GM19467 (cell line): ENCODE data around the gene PCDHGC3.

Source experiments
- ATAC-seq: cut with Tn5 transposase; IDR thresholded peaks from one replicate; pipeline ENCODE4 v1.9.1; 2021; ENCODE audit warnings: mild to moderate bottlenecking, moderate library complexity; ENCODE audit not compliant: unreplicated experiment

The PCDHGC3 gene

DNA sequence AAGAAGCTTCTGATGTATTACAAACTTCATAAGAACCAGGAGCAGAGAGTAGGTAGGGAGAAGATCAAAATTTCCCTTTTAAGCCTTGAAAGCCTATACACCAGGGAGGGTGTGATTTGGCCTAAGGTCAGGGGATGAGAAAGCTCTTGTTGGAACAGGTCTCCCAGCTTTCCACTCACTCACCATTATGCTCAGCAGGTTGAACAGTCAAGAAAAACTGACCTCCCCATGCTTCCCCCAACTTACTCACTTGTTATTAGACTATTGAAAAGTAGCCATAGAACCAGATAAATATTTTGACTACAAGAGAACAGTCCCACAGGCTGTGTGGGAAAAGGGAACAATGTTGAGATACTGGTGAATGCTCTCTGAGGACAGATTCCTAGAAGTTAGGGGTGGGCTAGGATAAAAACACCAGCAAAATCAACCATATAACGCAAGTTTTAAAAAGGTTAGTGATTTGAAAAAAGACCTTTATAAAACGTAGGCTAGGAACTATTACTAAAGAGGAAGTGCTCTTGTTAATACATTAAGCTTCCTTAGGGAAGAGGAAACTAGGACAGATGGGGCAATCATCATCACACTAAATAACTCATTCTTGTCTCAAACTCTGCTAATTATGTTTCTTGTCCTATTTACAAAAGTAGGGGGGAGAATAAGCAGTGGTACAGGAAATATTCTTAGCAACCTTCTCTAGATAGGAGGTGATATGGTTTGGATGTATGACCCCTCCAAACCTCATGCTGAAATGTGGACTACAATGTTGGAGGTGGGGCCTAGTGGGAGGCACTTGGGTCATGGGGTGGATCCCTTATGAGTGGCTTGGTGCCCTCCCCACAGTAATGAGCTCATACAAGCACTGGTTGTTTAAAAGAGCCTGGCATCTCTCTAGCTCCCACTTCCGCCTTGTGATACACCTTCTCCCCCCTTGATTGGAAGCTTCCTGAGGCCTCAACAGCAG is 44.1 kb downstream of the PCDHGC3 start:
- ATAC-seq = no peak

DNA sequence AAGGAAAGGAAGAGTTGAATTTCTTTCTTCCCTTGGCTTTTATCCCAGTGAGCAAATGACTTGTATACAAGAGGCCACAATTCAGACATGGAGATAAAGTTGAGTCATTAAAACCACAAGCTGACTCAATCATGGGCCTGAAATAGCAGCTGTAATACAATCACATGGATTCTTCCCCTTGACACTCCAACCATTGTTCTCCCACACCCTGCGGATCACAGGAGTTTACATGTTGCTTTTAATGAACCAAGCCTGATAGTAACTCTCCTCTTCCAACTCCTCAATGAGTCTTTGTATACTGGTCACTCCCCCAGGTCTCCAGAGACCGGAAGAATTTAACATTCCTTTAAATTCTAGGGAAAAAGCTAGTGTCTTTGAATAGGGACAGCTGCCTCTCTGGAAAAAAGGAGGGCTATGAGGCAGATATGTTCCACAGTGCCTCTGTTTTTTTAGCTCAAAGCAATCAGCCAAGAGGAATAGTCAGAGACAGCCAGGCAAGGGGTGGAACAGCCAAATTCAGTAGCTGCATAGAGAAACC is 45.5 kb downstream of the PCDHGC3 start:
- no peak for ATAC-seq

DNA sequence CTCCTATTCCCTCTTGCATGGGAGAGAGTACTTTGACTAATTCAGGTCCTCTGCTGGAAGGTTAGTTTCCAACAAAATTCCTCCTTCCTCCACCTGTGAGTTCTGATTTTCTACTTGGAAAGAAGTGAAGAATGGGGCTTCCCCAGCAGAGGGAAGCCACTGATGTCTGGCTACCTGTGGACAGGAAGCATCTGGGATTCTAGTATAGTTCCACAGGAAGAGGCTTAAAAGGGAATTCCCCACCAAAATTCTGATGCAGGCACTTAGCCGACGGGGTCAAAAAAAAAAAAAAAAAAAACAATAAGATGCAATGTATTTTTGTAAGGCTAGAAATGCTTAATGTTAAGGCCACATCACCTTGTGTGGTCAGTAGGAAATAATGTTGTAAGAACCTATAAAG is 46.5 kb downstream of the PCDHGC3 start:
- ATAC-seq = no peak

DNA sequence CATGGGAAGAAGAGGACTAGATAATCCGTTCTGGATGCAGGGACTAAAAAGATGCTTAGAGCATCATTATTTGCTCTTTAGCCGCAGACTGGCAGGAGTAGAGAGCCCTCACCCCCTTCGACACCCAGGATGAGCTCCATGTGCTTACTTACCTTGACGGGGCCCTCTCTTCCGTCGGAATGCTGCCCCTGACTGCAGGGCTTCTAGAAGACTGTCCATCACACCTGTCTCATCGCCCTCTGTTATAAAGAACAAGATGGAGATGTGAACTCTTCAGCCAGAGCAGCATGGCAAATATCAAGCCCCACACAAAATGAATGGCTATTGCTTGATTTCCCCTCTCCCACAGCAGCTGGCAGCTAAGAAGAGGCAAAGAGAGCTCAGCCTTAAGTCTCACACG is 48.2 kb downstream of the PCDHGC3 start:
- no peak for ATAC-seq

DNA sequence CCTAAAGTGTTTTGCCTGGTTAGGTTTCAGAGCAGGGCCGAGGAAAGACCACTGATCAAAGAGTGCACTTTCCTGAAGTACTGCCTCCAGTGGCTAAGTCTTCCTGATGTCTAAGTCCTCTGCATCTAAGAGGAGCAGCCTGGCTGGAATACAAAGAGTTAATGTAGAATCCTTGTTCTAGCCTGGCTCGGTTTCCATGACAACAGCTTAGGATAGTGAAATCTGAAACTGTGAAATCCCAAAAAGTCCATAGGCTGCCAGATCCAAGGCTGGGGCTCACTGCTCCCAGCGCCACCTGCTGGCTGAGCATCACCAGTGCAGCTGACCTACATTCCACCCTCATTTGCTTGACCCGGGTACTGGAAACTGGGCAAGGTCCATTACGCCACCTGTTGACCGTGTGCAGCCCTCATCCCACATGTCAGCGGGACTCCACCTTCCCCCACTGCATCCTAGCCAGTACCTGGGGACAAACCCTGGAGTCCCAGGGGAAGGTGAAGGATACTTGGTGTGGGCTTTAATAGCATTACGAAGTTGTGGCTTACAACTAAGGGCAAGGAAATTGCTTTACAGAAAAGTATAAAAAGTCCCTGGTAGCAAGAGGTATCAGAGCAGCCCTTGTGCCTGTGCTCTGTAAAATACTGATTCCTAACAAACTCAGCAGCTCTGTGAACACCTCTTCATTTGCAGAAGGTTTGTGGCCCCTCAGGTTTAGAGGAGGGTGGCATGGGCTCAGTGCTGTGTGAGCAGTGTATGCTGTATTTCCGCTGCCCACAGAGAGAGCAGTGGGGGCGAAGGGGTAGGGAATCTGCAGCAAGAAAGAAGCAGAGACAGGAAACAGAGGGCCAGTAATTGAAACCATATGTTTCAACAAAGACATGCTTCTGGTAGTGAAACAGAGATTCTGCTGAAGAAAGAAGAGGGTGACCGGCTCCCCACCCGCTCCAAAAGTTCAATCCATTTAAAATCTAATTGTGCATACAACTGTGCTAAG is 49.1 kb downstream of the PCDHGC3 start:
- peak; percentile 75 for ATAC-seq

DNA sequence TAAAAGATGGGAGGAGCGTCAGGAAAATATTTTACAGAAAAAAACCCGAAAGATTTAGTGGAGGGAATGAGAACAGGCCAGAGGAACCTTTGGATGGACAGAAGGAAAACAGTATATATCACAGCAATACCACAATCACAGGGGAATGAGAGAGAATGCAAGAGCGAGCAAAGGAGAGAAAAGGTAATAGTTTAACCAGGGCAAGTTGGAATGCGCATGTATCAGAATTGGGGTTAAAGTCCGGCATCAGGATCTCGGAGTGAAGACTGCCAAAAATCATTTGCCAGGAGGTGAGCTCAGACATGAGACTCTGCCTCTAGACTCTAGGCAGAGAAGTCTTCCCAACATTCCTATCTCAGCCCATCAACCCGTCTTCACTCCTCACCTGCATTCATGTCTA is 49.9 kb downstream of the PCDHGC3 start:
- no peak for ATAC-seq

DNA sequence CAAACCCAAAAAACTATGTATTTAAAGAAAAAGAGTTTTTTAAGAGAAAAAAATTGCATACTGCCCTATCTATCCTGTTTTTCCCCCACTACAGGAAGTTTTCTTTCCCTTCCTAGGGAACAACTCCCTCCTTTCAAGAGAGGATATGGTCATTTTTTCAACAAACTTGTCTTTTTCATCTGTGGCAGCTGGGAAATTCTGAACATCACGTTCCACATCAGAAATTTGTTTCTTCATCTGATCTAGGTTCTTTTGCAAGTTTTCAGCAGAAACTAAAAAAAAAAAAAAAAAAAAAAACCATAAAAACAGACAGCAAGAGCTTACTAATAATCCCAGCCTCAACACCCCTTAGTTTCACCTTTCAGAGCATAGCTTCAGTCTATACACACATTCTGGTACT is 51.7 kb downstream of the PCDHGC3 start:
- no peak for ATAC-seq
